GM12864 (cell line): ENCODE results near the gene ACTR6.
A peak's percentile ranks its signal among the peaks of the same experiment; 100 is the strongest.
"Not testable (repeated sequence)": the region's sequence is repeated elsewhere in the genome, so short reads cannot be mapped to it uniquely, and the experiment has no call there.

Experiments used
- DNase-seq: peaks from one replicate; pipeline ENCODE4 v3.0.0-alpha.2; 2011; ENCODE audit warnings: low read depth
- H3K4me3 ChIP-seq: 2 replicates; pipeline ENCODE4 v1.5.1; 2011; ENCODE audit warnings: mild to moderate bottlenecking, low read depth, low read length, control low read depth
- TF ChIP-seq, protein P1 (sequence below): IDR thresholded peaks from 2 replicates; pipeline ENCODE4 v1.5.1; 2011; ENCODE audit warnings: low read depth, mild to moderate bottlenecking, moderate library complexity, low read length, control low read depth, inconsistent platforms; ENCODE audit errors: missing control alignments

The ACTR6 gene

DNA sequence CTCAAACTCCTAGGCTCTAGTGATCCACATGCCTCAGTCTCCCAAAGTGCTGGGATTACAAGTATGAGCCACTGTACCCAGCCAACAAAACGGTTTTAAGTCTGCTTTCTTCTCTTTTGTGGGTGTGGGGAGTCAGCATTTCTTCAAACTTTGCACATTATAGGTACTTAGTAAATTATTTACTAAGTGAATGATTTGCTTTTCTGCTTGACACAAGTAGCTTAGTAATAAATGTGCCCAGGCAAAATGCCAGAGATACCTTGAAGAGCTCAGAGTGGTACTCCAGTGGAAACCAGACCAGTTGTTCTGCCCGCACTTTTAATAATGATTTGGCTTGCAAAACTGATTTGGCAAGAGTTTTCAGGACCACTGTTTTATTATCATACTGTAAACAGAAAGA lies 51.3 kb downstream of the ACTR6 start:
- TF ChIP-seq, protein P1, sequence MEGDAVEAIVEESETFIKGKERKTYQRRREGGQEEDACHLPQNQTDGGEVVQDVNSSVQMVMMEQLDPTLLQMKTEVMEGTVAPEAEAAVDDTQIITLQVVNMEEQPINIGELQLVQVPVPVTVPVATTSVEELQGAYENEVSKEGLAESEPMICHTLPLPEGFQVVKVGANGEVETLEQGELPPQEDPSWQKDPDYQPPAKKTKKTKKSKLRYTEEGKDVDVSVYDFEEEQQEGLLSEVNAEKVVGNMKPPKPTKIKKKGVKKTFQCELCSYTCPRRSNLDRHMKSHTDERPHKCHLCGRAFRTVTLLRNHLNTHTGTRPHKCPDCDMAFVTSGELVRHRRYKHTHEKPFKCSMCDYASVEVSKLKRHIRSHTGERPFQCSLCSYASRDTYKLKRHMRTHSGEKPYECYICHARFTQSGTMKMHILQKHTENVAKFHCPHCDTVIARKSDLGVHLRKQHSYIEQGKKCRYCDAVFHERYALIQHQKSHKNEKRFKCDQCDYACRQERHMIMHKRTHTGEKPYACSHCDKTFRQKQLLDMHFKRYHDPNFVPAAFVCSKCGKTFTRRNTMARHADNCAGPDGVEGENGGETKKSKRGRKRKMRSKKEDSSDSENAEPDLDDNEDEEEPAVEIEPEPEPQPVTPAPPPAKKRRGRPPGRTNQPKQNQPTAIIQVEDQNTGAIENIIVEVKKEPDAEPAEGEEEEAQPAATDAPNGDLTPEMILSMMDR = no peak
- no peak for DNase-seq
- no peak overlapping the region for H3K4me3 ChIP-seq

DNA sequence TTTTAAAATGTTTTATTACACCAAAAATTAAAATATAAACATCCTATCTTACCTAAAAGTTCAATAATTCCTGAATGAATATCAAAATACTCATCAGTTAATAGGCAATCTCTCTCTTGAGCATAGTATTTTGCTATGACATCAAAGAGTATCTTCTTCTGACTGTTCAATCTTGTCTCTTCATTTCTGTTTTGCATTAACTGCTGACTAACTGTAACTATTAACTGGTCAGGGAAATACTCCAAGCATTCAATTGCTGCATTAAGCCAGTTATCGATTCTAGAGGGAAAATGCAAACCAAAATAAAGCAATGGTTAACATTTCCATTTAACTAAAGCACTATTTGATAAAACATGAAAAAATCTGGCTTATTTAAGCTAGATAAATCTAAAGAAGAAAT lies 52.8 kb downstream of the ACTR6 start:
- H3K4me3 ChIP-seq = no peak overlapping the region
- TF ChIP-seq, protein P1 = no peak
- DNase-seq = no peak

DNA sequence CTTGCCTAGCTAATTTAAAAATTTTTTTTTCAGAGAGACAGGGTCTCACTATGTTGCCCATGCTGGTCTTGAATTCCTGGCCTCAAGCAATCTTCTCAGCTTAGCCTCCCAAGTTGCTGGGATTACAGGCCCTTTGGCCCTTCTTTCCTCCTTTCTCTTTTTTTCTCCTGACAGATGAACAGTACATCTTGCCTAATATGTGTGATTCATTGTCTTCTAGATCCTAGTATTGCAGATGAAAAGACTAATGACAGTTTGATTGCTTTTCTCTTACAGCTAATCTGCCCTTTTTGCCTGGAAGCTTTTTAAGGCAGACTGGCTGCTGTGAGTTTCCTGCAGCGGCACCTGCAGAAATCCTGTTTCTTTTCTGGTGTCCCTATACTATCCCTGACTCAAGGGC lies 54.3 kb downstream of the ACTR6 start:
- DNase-seq = no peak
- no peak overlapping the region for H3K4me3 ChIP-seq
- TF ChIP-seq, protein P1 = no peak

DNA sequence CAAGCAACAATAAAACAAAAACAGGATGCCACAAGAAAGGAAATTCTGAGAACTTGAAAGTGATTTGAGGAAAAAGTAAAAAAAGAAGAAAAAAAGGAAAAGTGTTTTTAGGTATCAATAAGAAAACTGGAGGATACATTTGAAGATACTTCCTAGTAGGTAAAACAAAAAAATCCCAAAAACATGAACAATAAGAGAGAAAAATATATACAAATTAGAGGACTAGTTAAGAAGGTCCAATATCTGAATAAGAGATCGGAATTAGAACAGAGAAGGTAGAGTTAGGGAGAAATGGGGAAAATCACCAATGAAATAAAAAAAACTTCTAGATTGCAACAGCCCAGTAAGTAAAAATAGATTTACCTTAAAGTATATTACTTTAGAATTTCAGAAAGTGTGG lies 57.5 kb downstream of the ACTR6 start:
- TF ChIP-seq, protein P1 = no peak

DNA sequence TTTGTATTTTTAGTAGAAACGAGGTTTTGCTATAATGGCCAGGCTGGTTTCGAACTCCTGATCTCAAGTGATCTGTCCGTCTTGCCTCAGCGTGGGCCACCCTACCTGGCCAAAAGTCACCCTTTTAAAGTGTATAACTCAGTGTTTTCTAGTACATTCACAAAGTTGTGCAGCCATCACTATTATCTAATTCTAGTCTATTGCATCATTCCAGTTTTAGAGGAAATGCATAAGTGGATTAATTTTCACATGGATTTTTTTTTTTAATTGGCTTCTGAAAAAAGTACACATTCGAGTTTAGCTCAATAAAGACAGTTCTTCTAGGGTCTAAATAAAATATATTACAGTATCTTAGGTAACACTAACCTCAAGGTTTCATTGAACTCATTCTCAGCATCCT lies 62.5 kb downstream of the ACTR6 start:
- DNase-seq = no peak
- H3K4me3 ChIP-seq = no peak overlapping the region
- TF ChIP-seq, protein P1 = no peak

More for the DNA sequence above, 57.5 kb downstream of the ACTR6 start:
- H3K4me3 ChIP-seq = no peak overlapping the region
- no peak for DNase-seq

DNA sequence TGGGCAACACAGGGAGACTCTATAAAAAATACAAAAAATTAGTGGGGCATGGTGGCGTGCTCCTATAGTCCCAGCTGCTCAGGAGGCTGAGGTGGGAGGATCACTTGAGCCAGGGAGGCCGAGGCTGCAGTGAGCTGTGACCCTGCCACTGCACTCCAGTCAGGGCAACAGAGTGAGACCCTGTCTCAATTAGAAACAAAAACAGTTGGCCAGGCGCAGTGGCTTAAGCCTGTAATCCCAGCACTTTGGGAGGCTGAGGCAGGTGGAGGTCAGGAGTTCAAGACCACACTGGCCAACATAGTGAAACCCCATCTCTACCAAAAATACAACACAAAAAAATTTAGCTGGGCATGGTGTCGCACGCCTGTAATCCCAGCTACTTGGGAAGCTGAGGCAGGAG lies 64.5 kb downstream of the ACTR6 start:
- DNase-seq, H3K4me3 ChIP-seq: not testable (repeated sequence)

DNA sequence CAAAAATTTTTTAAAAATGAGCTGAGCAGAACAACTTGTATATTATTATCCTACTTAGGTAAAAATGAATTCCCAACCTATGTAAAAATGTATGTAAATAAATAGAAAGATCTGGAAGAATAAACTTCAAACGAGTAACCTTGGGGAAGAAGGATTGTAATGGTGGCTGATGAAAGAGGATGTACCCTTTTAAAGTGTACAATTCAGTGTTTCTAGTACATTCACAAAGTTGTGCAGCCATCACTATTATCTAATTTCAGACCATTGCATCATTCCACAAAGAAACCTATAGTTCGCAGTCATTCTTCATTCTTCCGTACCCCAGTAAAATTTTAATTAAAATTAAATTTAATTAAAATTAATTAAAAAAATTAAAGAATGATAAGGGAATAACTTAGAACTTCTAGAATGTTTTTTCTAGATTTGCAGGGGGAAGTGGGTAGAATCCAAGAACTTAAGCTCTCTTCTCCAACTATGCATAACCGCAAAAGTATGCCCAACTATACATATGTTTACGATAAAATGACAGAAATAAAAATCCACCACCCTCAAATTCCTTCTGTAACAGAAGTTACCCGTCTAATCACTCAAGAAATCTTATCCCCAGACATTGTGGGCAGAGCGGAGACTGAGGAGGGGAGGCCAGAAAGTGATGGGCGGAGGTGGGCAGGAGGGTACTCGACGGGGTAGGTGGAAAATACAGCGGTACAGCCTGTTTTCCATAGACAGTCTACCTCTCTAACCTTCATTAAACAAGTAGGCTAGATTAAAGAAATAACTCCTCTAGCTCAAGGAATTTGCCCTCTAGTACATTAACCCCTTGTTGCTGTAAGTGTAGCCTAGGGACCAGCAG lies 65.3 kb downstream of the ACTR6 start:
- TF ChIP-seq, protein P1 = no peak
- peak overlapping the region; percentile 100 for H3K4me3 ChIP-seq
- DNase-seq = no peak
